Measurements from ENCODE around the gene NGEF.
"Not testable (repeated sequence)": the region's sequence is repeated elsewhere in the genome, so short reads cannot be mapped to it uniquely, and the experiment has no call there.

Gene NGEF

GRCh38 chr2:232907718-232908085, 105.4 kb downstream of the NGEF start:
- not testable (repeated sequence) for H2AFZ ChIP-seq (ENCODE audit: low read depth, low read length); H3K9me3 ChIP-seq (ENCODE audit: low read length); H3K4me3 ChIP-seq (ENCODE audit: low read length); H3K27me3 ChIP-seq (ENCODE audit: insufficient read depth, low read length); H3K36me3 ChIP-seq (ENCODE audit: insufficient read depth, low read length); H3K4me1 ChIP-seq (ENCODE audit: insufficient read depth, low read length)

DNA sequence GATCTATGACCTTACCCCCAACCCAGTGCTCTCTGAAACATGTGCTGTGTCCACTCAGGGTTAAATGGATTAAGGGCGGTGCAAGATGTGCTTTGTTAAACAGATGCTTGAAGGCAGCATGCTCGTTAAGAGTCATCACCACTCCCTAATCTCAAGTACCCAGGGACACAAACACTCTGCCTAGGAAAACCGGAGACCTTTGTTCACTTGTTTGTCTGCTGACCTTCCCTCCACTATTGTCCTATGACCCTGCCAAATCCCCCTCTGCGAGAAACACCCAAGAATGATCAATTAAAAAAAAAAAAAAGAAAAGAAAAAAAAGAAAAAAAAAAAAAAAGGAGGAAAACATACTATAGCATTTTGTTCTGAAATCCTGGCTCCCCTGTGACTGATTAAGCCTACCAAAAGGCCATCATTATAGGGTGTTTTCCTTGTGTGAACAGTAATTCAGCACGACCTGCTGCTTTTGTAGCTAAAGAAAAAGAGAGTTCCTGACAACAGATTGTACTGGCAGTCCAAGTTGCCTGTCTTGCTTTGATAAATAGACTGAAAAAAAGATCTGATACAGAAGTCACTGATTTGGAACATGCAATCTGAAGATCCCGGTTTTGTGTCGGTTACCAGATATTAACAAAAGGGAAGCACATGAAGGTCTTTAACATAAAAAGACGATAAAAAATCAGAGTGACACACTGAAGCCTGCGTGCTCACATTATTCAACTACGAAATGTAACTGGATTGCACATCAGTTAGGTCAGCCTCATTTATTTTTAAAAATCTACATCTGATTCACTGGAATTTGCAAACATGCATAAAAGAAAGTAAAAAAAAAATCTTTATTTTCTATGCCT, 106.0 kb downstream of the NGEF start:
- not testable (repeated sequence) for H2AFZ ChIP-seq (ENCODE audit: low read depth, low read length); H3K27me3 ChIP-seq (ENCODE audit: insufficient read depth, low read length); H3K4me3 ChIP-seq (ENCODE audit: low read length); H3K36me3 ChIP-seq (ENCODE audit: insufficient read depth, low read length); H3K9me3 ChIP-seq (ENCODE audit: low read length)
- peaks cover 14% of the 10 kb centered on the region for H3K4me1 ChIP-seq (ENCODE audit: insufficient read depth, low read length)

- Histone ChIP-seq H3K4me3 (ENCODE audit: low read length) (no peak overlapping the region), H3K27me3 (ENCODE audit: insufficient read depth, low read length) (no peaks in the 10 kb centered on the region), H3K9me3 (ENCODE audit: low read length) (no peaks in the 10 kb centered on the region), H3K36me3 (ENCODE audit: insufficient read depth, low read length) (no peaks in the 10 kb centered on the region), H3K4me1 (ENCODE audit: insufficient read depth, low read length) (peaks cover 25% of the 10 kb centered on the region), H2AFZ (ENCODE audit: low read depth, low read length) (no peak overlapping the region)
These were observed 109.1 kb downstream of the NGEF start for GRCh38 chr2:232903989-232904388.

DNA sequence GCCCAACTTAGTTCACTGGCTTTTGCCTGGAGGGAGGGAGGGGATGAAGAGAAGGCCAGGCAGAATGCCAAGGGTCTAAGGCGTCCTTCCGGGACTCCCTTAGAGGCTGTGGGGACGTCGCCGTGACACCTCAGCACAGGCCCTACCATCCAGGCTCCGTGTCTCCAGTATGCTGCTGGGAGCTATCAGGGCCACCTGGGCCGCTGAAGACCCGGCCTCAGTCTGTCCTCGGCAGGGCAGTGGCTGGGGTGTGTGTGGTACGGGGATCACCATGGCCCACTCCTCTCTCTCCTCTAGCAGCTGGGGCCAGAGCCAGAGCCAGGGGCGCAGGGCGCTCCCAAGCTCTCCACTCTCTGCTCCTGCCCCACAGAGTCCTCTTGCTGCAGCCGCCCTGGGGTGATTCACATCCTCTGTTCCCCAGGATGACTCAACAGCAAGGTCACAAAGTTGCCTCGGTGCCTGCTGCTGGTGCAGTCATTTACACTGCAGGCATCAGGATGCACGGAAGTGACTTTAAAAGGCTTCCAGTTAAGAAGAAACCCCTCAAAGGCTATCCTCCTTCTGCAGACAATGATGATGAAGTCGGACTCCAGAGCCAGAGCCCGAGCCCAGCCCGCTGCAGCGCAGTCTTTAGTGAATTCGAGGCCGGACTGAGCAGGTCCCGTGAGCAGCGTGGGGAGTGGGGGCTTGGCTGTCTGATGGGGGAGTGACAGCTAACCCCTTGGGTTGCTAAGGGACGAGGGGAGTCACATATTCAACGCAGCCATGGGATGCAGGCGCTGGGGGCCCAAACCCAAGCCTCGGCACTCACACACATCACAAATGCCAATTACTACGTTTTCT, 111.1 kb downstream of the NGEF start:
- Histone ChIP-seq H3K27me3 (ENCODE audit: insufficient read depth, low read length) (peaks cover 2% of the 10 kb centered on the region), H3K36me3 (ENCODE audit: insufficient read depth, low read length) (no peaks in the 10 kb centered on the region), H3K9me3 (ENCODE audit: low read length) (no peaks in the 10 kb centered on the region), H3K4me3 (ENCODE audit: low read length) (no peak overlapping the region), H2AFZ (ENCODE audit: low read depth, low read length) (peak overlapping the region; percentile 33), H3K4me1 (ENCODE audit: insufficient read depth, low read length) (peaks cover 16% of the 10 kb centered on the region)

- no peaks in the 10 kb centered on the region for H3K36me3 ChIP-seq (ENCODE audit: insufficient read depth, low read length)
- no peak overlapping the region for H2AFZ ChIP-seq (ENCODE audit: low read depth, low read length)
- H3K4me1 ChIP-seq (ENCODE audit: insufficient read depth, low read length) = peaks cover 16% of the 10 kb centered on the region
- H3K27me3 ChIP-seq (ENCODE audit: insufficient read depth, low read length) = peaks cover 2% of the 10 kb centered on the region
- no peaks in the 10 kb centered on the region for H3K9me3 ChIP-seq (ENCODE audit: low read length)
- H3K4me3 ChIP-seq (ENCODE audit: low read length) = no peak overlapping the region
These were observed 112.0 kb downstream of the NGEF start for GRCh38 chr2:232900811-232901735.

- no peaks in the 10 kb centered on the region for H3K36me3 ChIP-seq (ENCODE audit: insufficient read depth, low read length)
- H3K27me3 ChIP-seq (ENCODE audit: insufficient read depth, low read length) = peaks cover 2% of the 10 kb centered on the region
- H3K4me3 ChIP-seq (ENCODE audit: low read length) = no peak overlapping the region
These were observed 114.2 kb downstream of the NGEF start for GRCh38 chr2:232898592-232899543.

DNA sequence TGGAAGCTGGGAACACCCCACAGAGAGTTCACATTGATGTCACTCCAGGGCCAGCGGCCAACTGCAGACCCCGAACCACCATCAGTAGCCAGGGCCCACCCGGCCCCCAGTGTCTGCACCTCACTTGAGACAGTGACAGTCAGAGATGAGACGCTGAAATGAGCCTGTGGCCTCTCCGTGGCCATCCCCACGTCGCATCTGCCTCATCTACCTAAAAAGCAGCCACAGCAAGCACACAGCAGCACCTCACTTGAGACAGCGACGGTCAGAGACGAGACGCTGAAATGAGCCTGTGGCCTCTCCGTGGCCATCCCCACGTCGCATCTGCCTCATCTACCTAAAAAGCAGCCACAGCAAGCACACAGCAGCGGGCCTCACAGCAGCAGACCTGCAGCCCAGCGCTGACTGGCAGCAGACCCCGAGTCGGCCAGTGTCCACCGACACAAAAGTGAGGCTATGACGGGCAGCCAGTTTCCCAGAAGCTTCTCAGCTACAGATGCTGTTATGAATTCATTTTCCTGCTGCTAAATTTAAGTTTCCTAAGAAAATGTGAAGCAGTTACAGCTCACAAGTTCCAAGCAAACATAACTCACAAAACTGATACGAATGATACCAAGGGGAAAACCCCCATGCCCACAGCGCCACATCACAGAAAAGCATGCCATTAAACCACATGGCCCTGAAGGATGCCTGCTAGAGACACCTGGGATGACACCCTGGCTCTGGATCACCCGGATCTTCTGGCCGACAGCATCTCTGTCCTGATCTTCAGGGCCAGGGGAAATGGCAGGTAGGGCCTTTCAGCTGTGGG, 115.3 kb downstream of the NGEF start:
- H3K27me3 ChIP-seq (ENCODE audit: insufficient read depth, low read length) = peaks cover 2% of the 10 kb centered on the region
- H2AFZ ChIP-seq (ENCODE audit: low read depth, low read length) = no peak overlapping the region
- H3K36me3 ChIP-seq (ENCODE audit: insufficient read depth, low read length) = no peaks in the 10 kb centered on the region
- peaks cover 16% of the 10 kb centered on the region for H3K4me1 ChIP-seq (ENCODE audit: insufficient read depth, low read length)
- H3K4me3 ChIP-seq (ENCODE audit: low read length) = no peak overlapping the region
- H3K9me3 ChIP-seq (ENCODE audit: low read length) = no peaks in the 10 kb centered on the region

More at GRCh38 chr2:232898592-232899543, 114.2 kb downstream of the NGEF start:
- Histone ChIP-seq H3K9me3 (ENCODE audit: low read length) (no peaks in the 10 kb centered on the region), H2AFZ (ENCODE audit: low read depth, low read length) (no peak overlapping the region), H3K4me1 (ENCODE audit: insufficient read depth, low read length) (peaks cover 16% of the 10 kb centered on the region)

DNA sequence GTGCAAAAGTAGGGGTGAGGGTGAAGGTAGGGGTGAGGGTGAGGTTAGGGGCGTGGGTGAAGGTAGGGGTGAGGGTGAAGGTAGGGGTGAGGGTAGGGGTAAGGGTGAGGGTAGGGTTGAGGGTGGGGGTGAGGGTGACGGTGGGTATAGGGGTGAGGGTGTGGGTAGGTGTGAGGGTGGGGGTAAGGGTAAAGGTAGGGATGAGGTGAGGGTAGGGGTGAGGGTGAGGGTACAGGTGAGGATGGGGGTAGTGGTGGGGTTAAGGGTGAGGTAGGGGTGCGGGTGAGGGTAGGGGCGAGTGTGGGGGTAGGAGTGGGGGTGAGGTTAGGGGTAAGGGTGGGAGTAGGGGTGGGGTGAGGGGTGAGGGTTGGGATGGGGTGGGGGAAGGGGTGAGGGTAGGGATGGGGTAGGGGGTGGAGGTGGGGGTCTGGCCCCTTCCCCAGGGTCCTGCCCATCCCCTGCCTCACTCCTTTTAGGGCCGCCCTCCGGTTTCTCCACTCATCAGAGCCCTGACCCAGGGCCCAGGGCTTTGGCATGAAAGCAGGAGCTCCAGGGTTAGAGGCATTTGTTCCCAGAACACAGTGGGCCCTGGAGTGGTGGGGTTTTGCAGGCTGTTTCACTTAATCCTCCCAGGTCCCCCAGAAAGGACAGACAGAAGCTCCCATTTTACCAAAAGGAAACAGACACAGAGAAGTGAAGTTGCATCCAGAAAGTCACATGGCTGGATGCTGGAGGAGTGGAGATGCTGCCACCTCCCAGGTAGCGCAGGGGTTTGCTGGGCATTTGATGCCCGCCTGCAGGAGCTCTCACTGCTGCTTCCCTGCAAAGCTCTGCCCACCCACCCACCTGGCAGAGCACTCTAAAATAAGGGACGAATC, 116.1 kb downstream of the NGEF start:
- Histone ChIP-seq H2AFZ (ENCODE audit: low read depth, low read length) (no peak overlapping the region), H3K27me3 (ENCODE audit: insufficient read depth, low read length) (peaks cover 2% of the 10 kb centered on the region), H3K36me3 (ENCODE audit: insufficient read depth, low read length) (no peaks in the 10 kb centered on the region), H3K4me3 (ENCODE audit: low read length) (no peak overlapping the region), H3K9me3 (ENCODE audit: low read length) (no peaks in the 10 kb centered on the region), H3K4me1 (ENCODE audit: insufficient read depth, low read length) (peaks cover 10% of the 10 kb centered on the region)

- H3K9me3 ChIP-seq (ENCODE audit: low read length) = no peaks in the 10 kb centered on the region
- no peak overlapping the region for H2AFZ ChIP-seq (ENCODE audit: low read depth, low read length)
- peaks cover 1% of the 10 kb centered on the region for H3K4me1 ChIP-seq (ENCODE audit: insufficient read depth, low read length)
- no peak overlapping the region for H3K4me3 ChIP-seq (ENCODE audit: low read length)
- no peaks in the 10 kb centered on the region for H3K36me3 ChIP-seq (ENCODE audit: insufficient read depth, low read length)
- H3K27me3 ChIP-seq (ENCODE audit: insufficient read depth, low read length) = peaks cover 2% of the 10 kb centered on the region
These were observed 116.9 kb downstream of the NGEF start for GRCh38 chr2:232896111-232896510.

DNA sequence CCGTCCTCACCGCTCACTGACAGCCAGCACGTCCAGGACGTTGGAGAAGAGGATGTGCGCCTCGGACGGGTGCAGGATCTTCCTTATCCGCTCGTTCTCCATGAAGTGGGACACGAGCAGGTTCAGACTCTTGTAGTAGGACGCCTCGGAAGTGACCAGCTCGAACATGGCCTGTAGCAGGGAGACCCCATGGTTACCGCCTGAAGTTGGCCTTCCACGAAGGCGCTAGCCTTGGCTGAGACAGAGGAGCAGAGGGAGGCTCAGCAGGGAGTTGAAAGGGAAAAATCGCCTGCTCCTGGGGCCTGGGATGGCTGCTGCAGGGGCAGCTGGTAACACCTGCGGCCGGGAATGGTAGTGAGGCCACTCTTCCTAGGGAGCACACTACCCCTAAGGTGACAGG, 118.3 kb downstream of the NGEF start:
- no peak overlapping the region for H2AFZ ChIP-seq (ENCODE audit: low read depth, low read length)
- peaks cover 2% of the 10 kb centered on the region for H3K27me3 ChIP-seq (ENCODE audit: insufficient read depth, low read length)
- no peaks in the 10 kb centered on the region for H3K36me3 ChIP-seq (ENCODE audit: insufficient read depth, low read length)
- H3K9me3 ChIP-seq (ENCODE audit: low read length) = no peaks in the 10 kb centered on the region
- H3K4me1 ChIP-seq (ENCODE audit: insufficient read depth, low read length) = no peaks in the 10 kb centered on the region
- no peak overlapping the region for H3K4me3 ChIP-seq (ENCODE audit: low read length)

DNA sequence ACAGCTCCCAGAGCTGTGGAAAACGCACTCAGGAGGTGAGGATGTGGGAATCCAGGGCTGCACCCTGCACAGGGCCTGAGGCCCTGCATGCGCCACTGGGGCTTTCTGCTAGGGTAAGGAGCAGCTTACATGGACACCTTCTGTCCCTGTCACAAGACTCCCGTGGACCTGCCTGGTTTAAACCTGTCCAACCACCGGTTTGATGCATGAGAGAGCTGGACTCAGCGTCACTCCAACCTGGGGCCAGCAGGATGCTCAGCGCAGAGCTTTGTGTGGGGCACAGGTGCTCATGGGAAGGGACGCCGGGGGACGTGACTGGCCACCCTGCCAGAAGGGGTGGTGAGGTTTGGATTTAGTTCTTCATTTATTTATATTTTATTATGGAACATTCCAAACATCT, 118.8 kb downstream of the NGEF start:
- no peak overlapping the region for H3K4me3 ChIP-seq (ENCODE audit: low read length)
- H3K36me3 ChIP-seq (ENCODE audit: insufficient read depth, low read length) = no peaks in the 10 kb centered on the region
- no peak overlapping the region for H2AFZ ChIP-seq (ENCODE audit: low read depth, low read length)
- H3K4me1 ChIP-seq (ENCODE audit: insufficient read depth, low read length) = no peaks in the 10 kb centered on the region
- H3K27me3 ChIP-seq (ENCODE audit: insufficient read depth, low read length) = peaks cover 2% of the 10 kb centered on the region
- H3K9me3 ChIP-seq (ENCODE audit: low read length) = no peaks in the 10 kb centered on the region
